ENCODE data around the gene MYT1. TPM values are rescaled to one million over a fixed set of nuclear protein-coding genes. Genes with fewer than 3 reads are reported as not detected.

The MYT1 gene
- total and polyA plus RNA-seq, 2 of the 8 experiments (the other 6 are each of a cell fraction or from before 2014, with no cell fraction given): 0.63 to 2.0 TPM

- Histone ChIP-seq H3K9me3 (ENCODE audit: insufficient read depth in 2 of 2, low read depth in 1 of 2, low read length in 1 of 2) (no peaks in the 10 kb centered on the region), H2AK5ac (ENCODE audit: low read depth, low read length) (no peak overlapping the region), H4K8ac (ENCODE audit: extremely low read depth, insufficient read depth, low read length) (no peak overlapping the region), H3K27ac (ENCODE audit: low read depth, low read length) (no peak overlapping the region), H4K5ac (ENCODE audit: insufficient read length, low read depth, low read length) (no peak overlapping the region), H4K20me1 (replicated peaks in 1 of 2; ENCODE audit: control insufficient read depth in 1 of 2, insufficient read depth in 2 of 2, low read length in 2 of 2) (no peaks in the 10 kb centered on the region), H3K9ac (replicated peaks in 1 of 4; ENCODE audit: extremely low read depth in 1 of 4, low read depth in 3 of 4, low read length in 3 of 4) (no peak overlapping the region), H2AFZ (ENCODE audit: low read length) (no peak overlapping the region), H2BK120ac (replicated peaks; ENCODE audit: low read depth, low read length) (no peak overlapping the region), H3K23me2 (ENCODE audit: low read depth, low read length) (peaks cover under 1% of the 10 kb centered on the region; the same call in 1 of the 2 replicates), H3K79me1 (ENCODE audit: low read depth, low read length) (no peaks in the 10 kb centered on the region), H3K4me2 (ENCODE audit: insufficient read depth in 1 of 2, low read depth in 2 of 2, low read length in 2 of 2) (no peak overlapping the region), H2BK12ac (ENCODE audit: low read depth, low read length) (no peak overlapping the region), H3K27me3 (replicated peaks in 1 of 4; ENCODE audit: control insufficient read depth in 3 of 4, extremely low read depth in 1 of 4, insufficient read depth in 3 of 4, low read length in 3 of 4) (no peaks in the 10 kb centered on the region; a peak in 1 of 7 replicates), H2BK20ac (ENCODE audit: low read length) (no peak overlapping the region), H3K56ac (replicated peaks; ENCODE audit: insufficient read length, low read depth, low read length) (no peak overlapping the region), H3K4me1 (replicated peaks in 1 of 4; ENCODE audit: control insufficient read depth in 3 of 4, insufficient read depth in 4 of 4, low read length in 3 of 4) (peaks cover 0 to 2% (median 0%) of the 10 kb centered on the region in 4 experiments; a peak in 2 of 7 replicates), H3K79me2 (ENCODE audit: control insufficient read depth in 1 of 2, insufficient read depth in 2 of 2, low read length in 2 of 2) (no peaks in the 10 kb centered on the region), H3K14ac (ENCODE audit: insufficient read length) (no peak overlapping the region), H3K18ac (ENCODE audit: extremely low read depth, low read length) (no peak overlapping the region), H3K36me3 (ENCODE audit: control insufficient read depth in 2 of 4, insufficient read depth in 4 of 4, low read length in 3 of 4) (no peaks in the 10 kb centered on the region), H2BK5ac (ENCODE audit: low read depth, low read length) (no peak overlapping the region), H3K23ac (ENCODE audit: insufficient read length) (no peak overlapping the region), H4K91ac (replicated peaks; ENCODE audit: insufficient read length, low read length) (no peak overlapping the region), H2BK15ac (ENCODE audit: low read length) (no peak overlapping the region), H3K4ac (replicated peaks; ENCODE audit: insufficient read length, low read depth, low read length) (no peak overlapping the region), H3K4me3 (ENCODE audit: extremely low read depth in 1 of 4, insufficient read depth in 2 of 4, low read depth in 3 of 4, low read length in 4 of 4) (no peak overlapping the region)
- 81% methylated on average over 2 of the region's 2 CpGs; no CpG with 5 or more reads in 1 of the 2 experiments for WGBS, 2 experiments (ENCODE audit: extremely low coverage in 1 of 2, insufficient coverage in 1 of 2, insufficient read length in 1 of 2, insufficient replicate concordance in 2 of 2, low coverage in 1 of 2, low lambda C conversion rate in 2 of 2, missing lambda C conversion rate in 1 of 2)
- CTCF ChIA-PET (ENCODE audit: partially characterized antibody): interaction anchor here (4.2 kb wide), 1 partner anchor 26 kb away, joined by 16 read pairs; no protein-coding TSS in a partner anchor
- POLR2A ChIA-PET (ENCODE audit: partially characterized antibody): no interaction called here
- FAIRE-seq (no peak), DNase-seq (ENCODE audit: low read depth in 1 of 2, low spot score in 2 of 2) (no peak)
- TF ChIP-seq TAF7 (optimal IDR thresholded peaks at IDR 0.05; ENCODE audit: borderline replicate concordance, low read depth, low read length) (no peak), CTCF (IDR thresholded peaks at IDR 0.05; ENCODE audit: control extremely low read depth in 1 of 3, insufficient read depth in 1 of 3, low read depth in 1 of 3, low read length in 3 of 3) (no peak), SAP30 (IDR thresholded peaks at IDR 0.05; ENCODE audit: insufficient read depth, insufficient replicate concordance, low read length) (no peak), BCL11A (IDR thresholded peaks at IDR 0.05; ENCODE audit: low read depth in 2 of 2, low read length in 2 of 2) (no peak), E2F6 (IDR thresholded peaks at IDR 0.05) (no peak), SP1 (IDR thresholded peaks at IDR 0.05; ENCODE audit: low read depth, low read length) (no peak), NRF1 (IDR thresholded peaks at IDR 0.05; ENCODE audit: low read depth, low read length) (no peak), KDM1A (IDR thresholded peaks at IDR 0.05; ENCODE audit: borderline replicate concordance, low read length) (no peak), MAX (IDR thresholded peaks at IDR 0.05) (no peak), CHD2 (IDR thresholded peaks at IDR 0.05; ENCODE audit: low read length) (no peak), EZH2 (IDR thresholded peaks at IDR 0.05; ENCODE audit: low read depth, low read length, severe bottlenecking) (no peak)
Measured at GRCh38 chr20:64250027-64250426, 85.8 kb downstream of the MYT1 start.

All from H1 (cell line).